GM19397 (cell line): ENCODE data around the gene ZBED1.
"Not testable (repeated sequence)": the region's sequence is repeated elsewhere in the genome, so short reads cannot be mapped to it uniquely, and the experiment has no call there.

Source experiments
- ATAC-seq: cut with Tn5 transposase; IDR thresholded peaks from one replicate; pipeline ENCODE4 v1.9.1; 2021; ENCODE audit warnings: mild to moderate bottlenecking, moderate library complexity; ENCODE audit not compliant: unreplicated experiment

Gene ZBED1

GRCh38 chrX:2500803-2501558 lies at the start of gene ZBED1, which contains the start of gene DHRSX:
Gene ZBED1, minus strand, starts transcription at chrX:2500976. Its CDS starts 10,257 bp downstream, at chrX:2490719.
Gene DHRSX, minus strand, starts transcription at chrX:2500976. Its CDS starts 51 bp downstream, at chrX:2500925.
- ATAC-seq: peak; percentile 68

GRCh38 chrX:2549876-2550275 lies 49.1 kb upstream of the ZBED1 start:
- no peak for ATAC-seq

GRCh38 chrX:2548711-2549423 lies 48.1 kb upstream of the ZBED1 start:
- ATAC-seq: no peak

- no peak for ATAC-seq
These were observed 47.0 kb upstream of the ZBED1 start for GRCh38 chrX:2547736-2548135.

GRCh38 chrX:2546496-2546895 lies 45.7 kb upstream of the ZBED1 start:
- no peak for ATAC-seq

- no peak for ATAC-seq
These were observed 44.4 kb upstream of the ZBED1 start for GRCh38 chrX:2545144-2545543.

- no peak for ATAC-seq
These were observed 42.2 kb upstream of the ZBED1 start for GRCh38 chrX:2542826-2543521.

- ATAC-seq: no peak
These were observed 40.8 kb upstream of the ZBED1 start for GRCh38 chrX:2541603-2542002.

- ATAC-seq: no peak
These were observed 39.7 kb upstream of the ZBED1 start for GRCh38 chrX:2540426-2540947.

GRCh38 chrX:2539586-2539985 lies 38.8 kb upstream of the ZBED1 start:
- no peak for ATAC-seq

GRCh38 chrX:2538031-2538757 lies 37.4 kb upstream of the ZBED1 start:
- ATAC-seq: no peak

GRCh38 chrX:2536974-2537373 lies 36.2 kb upstream of the ZBED1 start:
- no peak for ATAC-seq

GRCh38 chrX:2536141-2536540 lies 35.4 kb upstream of the ZBED1 start:
- ATAC-seq: no peak

- ATAC-seq: not testable (repeated sequence)
These were observed 33.7 kb upstream of the ZBED1 start for GRCh38 chrX:2534261-2535021.

- ATAC-seq: no peak
These were observed 32.6 kb upstream of the ZBED1 start for GRCh38 chrX:2533424-2533823.

- ATAC-seq: no peak
These were observed 25.6 kb upstream of the ZBED1 start for GRCh38 chrX:2526390-2526789.

- no peak for ATAC-seq
These were observed 23.1 kb upstream of the ZBED1 start for GRCh38 chrX:2523911-2524310.

GRCh38 chrX:2521927-2522386 lies 21.2 kb upstream of the ZBED1 start:
- peak; percentile 27 for ATAC-seq

- ATAC-seq: peak; percentile 76
These were observed 20.5 kb upstream of the ZBED1 start for GRCh38 chrX:2521092-2521926.
